WTC11 (cell line): ENCODE results near the gene CNTFR. TPM values are rescaled to one million over a fixed set of nuclear protein-coding genes. Genes with fewer than 3 reads are reported as not detected.

ENCODE experiments used
- ATF1 ChIP-seq: sonication (generic); formaldehyde crosslinking; IDR thresholded peaks from 2 replicates; pipeline ENCODE4 v1.8.1; 2023; ENCODE audit warnings: mild to moderate bottlenecking, moderate library complexity, missing genetic modification reagents
- CDX4 ChIP-seq: fragments of 250-450 bp; sonication (Bioruptor Pico); IDR thresholded peaks from 2 replicates; pipeline ENCODE4 v1.9.0; 2021; ENCODE audit warnings: moderate library complexity, mild to moderate bottlenecking, inconsistent platforms, borderline replicate concordance
- CREM ChIP-seq: sonication (generic); formaldehyde crosslinking; IDR thresholded peaks from 2 replicates; pipeline ENCODE4 v1.8.1; 2022; ENCODE audit warnings: mild to moderate bottlenecking, missing genetic modification reagents, moderate library complexity
- ESRRA ChIP-seq: sonication (generic); formaldehyde crosslinking; IDR thresholded peaks from 2 replicates; pipeline ENCODE4 v1.8.1; 2022; ENCODE audit warnings: mild to moderate bottlenecking, missing genetic modification reagents, borderline replicate concordance
- FOXK1 ChIP-seq: sonication (generic); formaldehyde crosslinking; IDR thresholded peaks from 2 replicates; pipeline ENCODE4 v1.8.0; 2022; ENCODE audit warnings: mild to moderate bottlenecking, moderate library complexity, missing genetic modification reagents
- GTF2I ChIP-seq: fragments of 250-450 bp; sonication (Bioruptor Pico); conservative IDR thresholded peaks from 2 replicates; pipeline ENCODE4 v1.4.0; 2021; ENCODE audit warnings: mild to moderate bottlenecking
- JUN ChIP-seq: sonication (generic); formaldehyde crosslinking; IDR thresholded peaks from 2 replicates; pipeline ENCODE4 v1.8.0; 2023; ENCODE audit warnings: mild to moderate bottlenecking, missing genetic modification reagents
- MAX ChIP-seq: sonication (generic); formaldehyde crosslinking; IDR thresholded peaks from 2 replicates; pipeline ENCODE4 v1.8.0; 2022; ENCODE audit warnings: mild to moderate bottlenecking, missing genetic modification reagents
- NR2C2 ChIP-seq: sonication (generic); formaldehyde crosslinking; IDR thresholded peaks from 2 replicates; pipeline ENCODE4 v1.8.0; 2022; ENCODE audit warnings: mild to moderate bottlenecking, missing genetic modification reagents
- SP1 ChIP-seq: sonication (generic); formaldehyde crosslinking; conservative IDR thresholded peaks from 2 replicates; pipeline ENCODE4 v1.8.1; 2022; ENCODE audit warnings: missing genetic modification reagents
- TEAD1 ChIP-seq: sonication (generic); formaldehyde crosslinking; IDR thresholded peaks from 2 replicates; pipeline ENCODE4 v1.8.0; 2022; ENCODE audit warnings: mild to moderate bottlenecking, missing genetic modification reagents
- TEAD4 ChIP-seq: sonication (generic); formaldehyde crosslinking; IDR thresholded peaks from 2 replicates; pipeline ENCODE4 v1.8.0; 2022; ENCODE audit warnings: mild to moderate bottlenecking, missing genetic modification reagents
- USF1 ChIP-seq: sonication (generic); formaldehyde crosslinking; IDR thresholded peaks from 2 replicates; pipeline ENCODE4 v1.8.0; 2022; ENCODE audit warnings: mild to moderate bottlenecking, missing genetic modification reagents
- ZNF121 ChIP-seq: sonication (generic); formaldehyde crosslinking; IDR thresholded peaks from 2 replicates; pipeline ENCODE4 v1.8.0; 2023; ENCODE audit warnings: missing genetic modification reagents
- ZNF138 ChIP-seq: sonication (generic); formaldehyde crosslinking; conservative IDR thresholded peaks from 2 replicates; pipeline ENCODE4 v1.8.1; 2022; ENCODE audit warnings: mild to moderate bottlenecking, moderate library complexity, missing genetic modification reagents
- ZNF317 ChIP-seq: sonication (generic); formaldehyde crosslinking; IDR thresholded peaks from 2 replicates; pipeline ENCODE4 v1.8.1; 2023; ENCODE audit warnings: low read depth, mild to moderate bottlenecking, moderate library complexity, missing genetic modification reagents, borderline replicate concordance
- ZNF423 ChIP-seq: fragments of 250-450 bp; sonication (Bioruptor Pico); IDR thresholded peaks from 2 replicates; pipeline ENCODE4 v2.1.2; 2022; ENCODE audit warnings: mild to moderate bottlenecking, moderate library complexity
- ZNF532 ChIP-seq: fragments of 250-450 bp; sonication (Bioruptor Pico); IDR thresholded peaks from 2 replicates; pipeline ENCODE4 v1.9.0; 2021; ENCODE audit warnings: mild to moderate bottlenecking, borderline replicate concordance
- total RNA-seq: library from RNA; stranded (reverse); gene quantifications from 3 replicates; pipeline ENCODE4 v1.2.3, GENCODE V29; 2021
- TF ChIP-seq, protein P1 (sequence below): sonication (generic); formaldehyde crosslinking; IDR thresholded peaks from 2 replicates; pipeline ENCODE4 v1.8.0; 2022; ENCODE audit warnings: missing genetic modification reagents
- TF ChIP-seq, protein P2 (sequence below): sonication (generic); formaldehyde crosslinking; IDR thresholded peaks from 2 replicates; pipeline ENCODE4 v1.8.1; 2023; ENCODE audit warnings: mild to moderate bottlenecking, missing genetic modification reagents, moderate library complexity
- TF ChIP-seq, protein P3 (sequence below): sonication (generic); formaldehyde crosslinking; IDR thresholded peaks from 2 replicates; pipeline ENCODE4 v1.8.0; 2023; ENCODE audit warnings: missing genetic modification reagents, mild to moderate bottlenecking, borderline replicate concordance

Gene CNTFR
- total RNA-seq, 1 experiment from 2014 or later: 18.0 TPM

DNA sequence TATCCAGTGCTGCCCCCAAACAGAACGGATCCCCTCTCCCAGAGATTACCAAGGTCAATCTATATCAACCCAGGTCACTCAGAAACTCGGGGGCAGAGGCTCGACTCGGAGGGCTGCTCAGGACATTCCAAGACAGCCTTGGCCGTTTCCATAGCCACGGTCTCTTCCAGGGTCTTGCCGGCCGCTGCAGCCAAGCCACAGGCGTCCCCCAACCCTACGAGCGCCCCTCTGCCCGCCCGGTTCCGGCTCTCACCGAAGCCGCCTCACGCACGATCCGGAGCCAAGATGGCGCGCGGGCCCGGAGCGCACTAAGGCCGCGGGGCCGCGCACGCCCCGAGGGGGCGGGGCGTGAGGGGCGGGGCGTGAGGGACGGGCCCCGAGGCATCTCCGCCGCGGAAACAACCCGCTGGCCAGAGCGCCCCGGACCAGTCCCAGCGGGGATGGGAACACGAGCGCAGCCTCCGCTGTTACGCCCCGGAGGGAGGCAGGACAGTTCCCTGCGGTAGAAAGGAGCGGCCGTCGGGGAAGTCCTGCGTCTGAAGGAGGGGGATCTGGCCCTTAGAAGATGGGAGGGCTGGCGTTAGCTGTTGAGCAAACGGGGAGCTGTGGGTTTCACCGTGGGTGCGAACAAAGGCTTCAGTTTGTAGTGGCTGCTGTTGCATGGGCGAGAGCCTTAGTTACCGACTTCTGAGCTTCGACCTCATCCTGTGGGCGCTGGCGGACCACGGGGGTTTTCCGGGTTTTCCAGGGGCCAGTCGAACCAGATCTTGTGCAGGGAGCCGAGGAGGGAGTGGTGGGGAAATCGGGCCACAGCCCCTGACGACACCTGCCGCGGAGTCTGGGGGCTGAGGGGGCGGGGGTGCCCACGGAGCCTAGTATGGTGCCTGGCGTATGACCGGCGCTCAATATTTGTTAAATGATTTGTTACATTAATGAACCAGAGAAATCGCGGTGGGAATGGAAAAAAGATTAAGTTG lies 22.6 kb upstream of the CNTFR start, which contains the start of gene RPP25L (continued):
- TF ChIP-seq, protein P1, sequence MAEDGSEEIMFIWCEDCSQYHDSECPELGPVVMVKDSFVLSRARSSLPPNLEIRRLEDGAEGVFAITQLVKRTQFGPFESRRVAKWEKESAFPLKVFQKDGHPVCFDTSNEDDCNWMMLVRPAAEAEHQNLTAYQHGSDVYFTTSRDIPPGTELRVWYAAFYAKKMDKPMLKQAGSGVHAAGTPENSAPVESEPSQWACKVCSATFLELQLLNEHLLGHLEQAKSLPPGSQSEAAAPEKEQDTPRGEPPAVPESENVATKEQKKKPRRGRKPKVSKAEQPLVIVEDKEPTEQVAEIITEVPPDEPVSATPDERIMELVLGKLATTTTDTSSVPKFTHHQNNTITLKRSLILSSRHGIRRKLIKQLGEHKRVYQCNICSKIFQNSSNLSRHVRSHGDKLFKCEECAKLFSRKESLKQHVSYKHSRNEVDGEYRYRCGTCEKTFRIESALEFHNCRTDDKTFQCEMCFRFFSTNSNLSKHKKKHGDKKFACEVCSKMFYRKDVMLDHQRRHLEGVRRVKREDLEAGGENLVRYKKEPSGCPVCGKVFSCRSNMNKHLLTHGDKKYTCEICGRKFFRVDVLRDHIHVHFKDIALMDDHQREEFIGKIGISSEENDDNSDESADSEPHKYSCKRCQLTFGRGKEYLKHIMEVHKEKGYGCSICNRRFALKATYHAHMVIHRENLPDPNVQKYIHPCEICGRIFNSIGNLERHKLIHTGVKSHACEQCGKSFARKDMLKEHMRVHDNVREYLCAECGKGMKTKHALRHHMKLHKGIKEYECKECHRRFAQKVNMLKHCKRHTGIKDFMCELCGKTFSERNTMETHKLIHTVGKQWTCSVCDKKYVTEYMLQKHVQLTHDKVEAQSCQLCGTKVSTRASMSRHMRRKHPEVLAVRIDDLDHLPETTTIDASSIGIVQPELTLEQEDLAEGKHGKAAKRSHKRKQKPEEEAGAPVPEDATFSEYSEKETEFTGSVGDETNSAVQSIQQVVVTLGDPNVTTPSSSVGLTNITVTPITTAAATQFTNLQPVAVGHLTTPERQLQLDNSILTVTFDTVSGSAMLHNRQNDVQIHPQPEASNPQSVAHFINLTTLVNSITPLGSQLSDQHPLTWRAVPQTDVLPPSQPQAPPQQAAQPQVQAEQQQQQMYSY: peak; percentile 62
- TF ChIP-seq SP1 (CRISPR knock-in tag) (peak; percentile 82), ZNF138 (no peak; the same call in 1 of the 2 replicates), ZNF121 (CRISPR knock-in tag) (no peak), TEAD4 (CRISPR knock-in tag) (no peak), MAX (peak; percentile 63; the same call in 1 of the 2 replicates), GTF2I (no peak), ZNF423 (CRISPR knock-in tag) (no peak), CREM (CRISPR knock-in tag) (0 out of 2 replicates have a peak, but pooled peaks have one; percentile 23), ATF1 (CRISPR knock-in tag) (no peak), NR2C2 (CRISPR knock-in tag) (no peak), USF1 (CRISPR knock-in tag) (peak; percentile 39; the same call in 1 of the 2 replicates), ZNF317 (CRISPR knock-in tag) (no peak), JUN (no peak), TEAD1 (CRISPR knock-in tag) (peak; percentile 53; the same call in 1 of the 2 replicates), FOXK1 (CRISPR knock-in tag) (0 out of 2 replicates have a peak, but pooled peaks have one; percentile 25), CDX4 (CRISPR knock-in tag) (no peak), ZNF532 (CRISPR knock-in tag) (no peak), ESRRA (CRISPR knock-in tag) (0 out of 2 replicates have a peak, but pooled peaks have one; percentile 55)
- TF ChIP-seq, protein P2, sequence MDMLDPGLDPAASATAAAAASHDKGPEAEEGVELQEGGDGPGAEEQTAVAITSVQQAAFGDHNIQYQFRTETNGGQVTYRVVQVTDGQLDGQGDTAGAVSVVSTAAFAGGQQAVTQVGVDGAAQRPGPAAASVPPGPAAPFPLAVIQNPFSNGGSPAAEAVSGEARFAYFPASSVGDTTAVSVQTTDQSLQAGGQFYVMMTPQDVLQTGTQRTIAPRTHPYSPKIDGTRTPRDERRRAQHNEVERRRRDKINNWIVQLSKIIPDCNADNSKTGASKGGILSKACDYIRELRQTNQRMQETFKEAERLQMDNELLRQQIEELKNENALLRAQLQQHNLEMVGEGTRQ: peak; percentile 28; the same call in 1 of the 2 replicates
- TF ChIP-seq, protein P3, sequence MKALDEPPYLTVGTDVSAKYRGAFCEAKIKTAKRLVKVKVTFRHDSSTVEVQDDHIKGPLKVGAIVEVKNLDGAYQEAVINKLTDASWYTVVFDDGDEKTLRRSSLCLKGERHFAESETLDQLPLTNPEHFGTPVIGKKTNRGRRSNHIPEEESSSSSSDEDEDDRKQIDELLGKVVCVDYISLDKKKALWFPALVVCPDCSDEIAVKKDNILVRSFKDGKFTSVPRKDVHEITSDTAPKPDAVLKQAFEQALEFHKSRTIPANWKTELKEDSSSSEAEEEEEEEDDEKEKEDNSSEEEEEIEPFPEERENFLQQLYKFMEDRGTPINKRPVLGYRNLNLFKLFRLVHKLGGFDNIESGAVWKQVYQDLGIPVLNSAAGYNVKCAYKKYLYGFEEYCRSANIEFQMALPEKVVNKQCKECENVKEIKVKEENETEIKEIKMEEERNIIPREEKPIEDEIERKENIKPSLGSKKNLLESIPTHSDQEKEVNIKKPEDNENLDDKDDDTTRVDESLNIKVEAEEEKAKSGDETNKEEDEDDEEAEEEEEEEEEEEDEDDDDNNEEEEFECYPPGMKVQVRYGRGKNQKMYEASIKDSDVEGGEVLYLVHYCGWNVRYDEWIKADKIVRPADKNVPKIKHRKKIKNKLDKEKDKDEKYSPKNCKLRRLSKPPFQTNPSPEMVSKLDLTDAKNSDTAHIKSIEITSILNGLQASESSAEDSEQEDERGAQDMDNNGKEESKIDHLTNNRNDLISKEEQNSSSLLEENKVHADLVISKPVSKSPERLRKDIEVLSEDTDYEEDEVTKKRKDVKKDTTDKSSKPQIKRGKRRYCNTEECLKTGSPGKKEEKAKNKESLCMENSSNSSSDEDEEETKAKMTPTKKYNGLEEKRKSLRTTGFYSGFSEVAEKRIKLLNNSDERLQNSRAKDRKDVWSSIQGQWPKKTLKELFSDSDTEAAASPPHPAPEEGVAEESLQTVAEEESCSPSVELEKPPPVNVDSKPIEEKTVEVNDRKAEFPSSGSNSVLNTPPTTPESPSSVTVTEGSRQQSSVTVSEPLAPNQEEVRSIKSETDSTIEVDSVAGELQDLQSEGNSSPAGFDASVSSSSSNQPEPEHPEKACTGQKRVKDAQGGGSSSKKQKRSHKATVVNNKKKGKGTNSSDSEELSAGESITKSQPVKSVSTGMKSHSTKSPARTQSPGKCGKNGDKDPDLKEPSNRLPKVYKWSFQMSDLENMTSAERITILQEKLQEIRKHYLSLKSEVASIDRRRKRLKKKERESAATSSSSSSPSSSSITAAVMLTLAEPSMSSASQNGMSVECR (CRISPR knock-in tag): no peak; the same call in 1 of the 2 replicates
